OCI-LY3 (cell line): ENCODE results near the gene APAF1.

Experiments used
- EZH2phosphoT487 ChIP-seq: fragments of 200-600 bp; shearing (Covaris generic); IDR thresholded peaks from 2 replicates; pipeline ENCODE4 v1.6.1; 2018; ENCODE audit warnings: antibody characterized with exemption, mixed run types, low read depth
- TF ChIP-seq, protein P1 (sequence below): fragments of 200-600, 300-600 bp; sonication (generic); IDR thresholded peaks from 2 replicates; pipeline ENCODE4 v1.5.1; 2014; ENCODE audit warnings: antibody characterized with exemption, low read length, low read depth

- TF ChIP-seq, protein P1, sequence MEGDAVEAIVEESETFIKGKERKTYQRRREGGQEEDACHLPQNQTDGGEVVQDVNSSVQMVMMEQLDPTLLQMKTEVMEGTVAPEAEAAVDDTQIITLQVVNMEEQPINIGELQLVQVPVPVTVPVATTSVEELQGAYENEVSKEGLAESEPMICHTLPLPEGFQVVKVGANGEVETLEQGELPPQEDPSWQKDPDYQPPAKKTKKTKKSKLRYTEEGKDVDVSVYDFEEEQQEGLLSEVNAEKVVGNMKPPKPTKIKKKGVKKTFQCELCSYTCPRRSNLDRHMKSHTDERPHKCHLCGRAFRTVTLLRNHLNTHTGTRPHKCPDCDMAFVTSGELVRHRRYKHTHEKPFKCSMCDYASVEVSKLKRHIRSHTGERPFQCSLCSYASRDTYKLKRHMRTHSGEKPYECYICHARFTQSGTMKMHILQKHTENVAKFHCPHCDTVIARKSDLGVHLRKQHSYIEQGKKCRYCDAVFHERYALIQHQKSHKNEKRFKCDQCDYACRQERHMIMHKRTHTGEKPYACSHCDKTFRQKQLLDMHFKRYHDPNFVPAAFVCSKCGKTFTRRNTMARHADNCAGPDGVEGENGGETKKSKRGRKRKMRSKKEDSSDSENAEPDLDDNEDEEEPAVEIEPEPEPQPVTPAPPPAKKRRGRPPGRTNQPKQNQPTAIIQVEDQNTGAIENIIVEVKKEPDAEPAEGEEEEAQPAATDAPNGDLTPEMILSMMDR = no peak
- TF ChIP-seq EZH2phosphoT487 = no peak
These were observed 96.1 kb downstream of the APAF1 start for GRCh38 chr12:98741196-98741555.
